T-helper 17 cell (primary cell): ENCODE measurements around the gene GSPT2. TPM values are rescaled to one million over a fixed set of nuclear protein-coding genes. Genes with fewer than 3 reads are reported as not detected.
"Not testable (repeated sequence)": the region's sequence is repeated elsewhere in the genome, so short reads cannot be mapped to it uniquely, and the experiment has no call there.

Experiments used
- ATAC-seq: fragments of 150-1000 bp; cut with Tn5 transposase; 2 replicates; pipeline ENCODE4 v1.10.0; 2021; ENCODE audit warnings: mild to moderate bottlenecking, moderate library complexity
- DNase-seq, 3 donors: peaks; one replicate each; pipeline versions ENCODE4 v3.0.0 to v3.0.0-alpha.2; 2020 to 2021
- H3K9me3 ChIP-seq: one replicate; pipeline ENCODE4 v1.7.0; 2013; ENCODE audit warnings: low read length, mild to moderate bottlenecking; ENCODE audit not compliant: control insufficient read depth, poor library complexity, severe bottlenecking
- H3K27ac Mint-ChIP-seq: one replicate; pipeline ENCODE4 v1.8.0; 2022; ENCODE audit warnings: mild to moderate bottlenecking, moderate library complexity, mixed read lengths
- H3K27me3 Mint-ChIP-seq: one replicate; pipeline ENCODE4 v1.8.0; 2022; ENCODE audit warnings: mixed read lengths
- H3K36me3 Mint-ChIP-seq: one replicate; pipeline ENCODE4 v1.8.0; 2022; ENCODE audit warnings: low read depth, mixed read lengths
- H3K4me1 Mint-ChIP-seq: one replicate; pipeline ENCODE4 v1.8.0; 2022; ENCODE audit warnings: mild to moderate bottlenecking, mixed read lengths
- H3K4me3 Mint-ChIP-seq: one replicate; pipeline ENCODE4 v1.8.0; 2022; ENCODE audit warnings: mild to moderate bottlenecking, moderate library complexity, mixed read lengths
- total RNA-seq, 4 donors: library from RNA in 2 of 4; stranded (reverse) in 2 of 4; gene quantifications; one replicate each; pipeline ENCODE4 v1.2.3 and lab custom pipeline; 2022 to 2026

GSPT2 gene
- 1 to 10 TPM; 3.7 to 5.4 TPM for total RNA-seq
- 6.3 to 15.2 reads per million in 2 donors for total RNA-seq (lab: John Stamatoyannopoulos, UW)

DNA sequence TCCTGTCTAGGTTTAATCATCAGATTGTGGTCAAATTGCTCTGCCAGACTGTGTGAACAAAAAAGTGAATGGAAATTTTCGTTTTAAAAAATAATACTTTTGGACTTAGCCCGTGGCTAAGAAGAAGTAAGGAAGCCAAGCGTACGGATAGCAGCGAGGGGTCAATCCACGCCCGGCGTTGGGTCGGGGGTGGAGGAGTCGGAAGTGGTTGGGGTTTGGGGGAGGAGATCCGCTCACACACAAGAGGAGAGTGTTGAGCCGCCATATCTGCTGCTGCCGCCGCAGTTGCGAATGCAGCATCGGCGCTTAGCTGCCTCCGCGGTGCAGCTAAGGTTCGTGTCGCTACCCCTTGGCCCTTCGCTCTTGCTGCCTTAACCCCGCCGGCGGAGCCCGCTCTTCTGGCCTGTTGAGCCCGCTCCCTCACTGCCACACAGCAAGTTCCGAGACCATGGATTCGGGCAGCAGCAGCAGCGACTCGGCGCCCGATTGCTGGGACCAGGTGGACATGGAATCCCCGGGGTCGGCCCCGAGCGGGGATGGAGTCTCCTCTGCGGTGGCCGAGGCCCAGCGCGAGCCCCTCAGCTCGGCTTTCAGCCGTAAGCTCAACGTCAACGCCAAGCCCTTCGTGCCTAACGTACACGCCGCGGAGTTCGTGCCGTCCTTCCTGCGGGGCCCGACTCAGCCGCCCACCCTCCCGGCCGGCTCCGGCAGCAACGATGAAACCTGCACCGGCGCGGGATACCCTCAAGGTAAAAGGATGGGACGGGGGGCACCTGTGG lies at the start of gene GSPT2:
Gene GSPT2, plus strand, starts transcription at position 264 of the 779 bp plus-strand sequence. Its CDS starts 185 bp downstream, at position 449.
- Mint-ChIP-seq H3K4me3 (peak within 1 kb of the TSS; percentile 82), H3K4me1 (peaks cover 5% of the 10 kb centered on the region), H3K27me3 (no peaks in the 10 kb centered on the region), H3K27ac (peak within 1 kb of the TSS; percentile 77), H3K36me3 (no peaks in the 10 kb centered on the region)
- H3K9me3 ChIP-seq = peaks cover 3% of the 10 kb centered on the region
- ATAC-seq (peak; percentile 92), DNase-seq (peak in 2 of 3 donors; percentile 6 to 7)

DNA sequence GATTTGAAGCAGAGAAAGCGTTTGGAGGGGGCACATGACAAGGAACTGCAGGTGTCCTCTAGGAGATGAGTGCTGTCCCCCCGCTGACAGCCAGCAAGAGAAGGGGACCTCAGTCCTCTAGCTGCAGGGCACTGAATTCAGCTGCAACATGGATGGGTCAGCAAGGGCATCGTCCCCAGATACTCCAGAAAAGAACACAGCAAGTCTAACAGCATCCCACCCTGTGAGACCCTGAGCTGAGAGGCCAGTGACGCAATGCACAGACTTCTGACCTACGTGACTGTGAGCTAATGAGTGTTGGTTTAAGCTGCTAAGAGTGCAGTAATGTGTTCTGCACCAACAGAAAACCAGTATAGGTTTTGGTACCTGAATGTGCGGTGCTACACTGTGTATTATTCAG lies 49.0 kb upstream of the GSPT2 start:
- H3K9me3 ChIP-seq = no peaks in the 10 kb centered on the region
- ATAC-seq = no peak
- Mint-ChIP-seq H3K27ac (no peak overlapping the region), H3K36me3 (no peaks in the 10 kb centered on the region), H3K4me3 (no peak overlapping the region), H3K4me1 (no peaks in the 10 kb centered on the region), H3K27me3 (peaks cover 39% of the 10 kb centered on the region)
- no peak for DNase-seq

DNA sequence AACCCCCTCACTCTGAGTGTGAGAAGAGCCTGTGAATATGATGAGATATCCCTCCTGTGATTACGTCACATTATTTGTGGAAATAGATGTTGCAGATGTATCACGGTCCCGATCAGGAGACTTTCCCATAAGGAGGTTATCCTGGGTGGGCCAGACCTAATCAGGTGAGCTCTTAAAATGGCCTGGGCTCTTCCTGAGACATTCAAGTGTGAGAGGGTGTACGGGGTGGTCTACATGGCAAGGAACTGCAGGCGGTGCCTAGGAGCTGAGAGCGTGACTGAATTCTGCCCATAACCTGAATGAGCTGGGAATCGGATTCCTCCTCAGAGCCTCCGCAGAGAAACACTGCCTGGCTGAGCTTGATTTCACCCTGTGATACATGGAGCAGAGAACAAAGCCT lies 45.8 kb upstream of the GSPT2 start:
- no peak for DNase-seq
- H3K9me3 ChIP-seq = no peaks in the 10 kb centered on the region
- no peaks in the 10 kb centered on the region for H3K4me1 Mint-ChIP-seq
- H3K4me3 Mint-ChIP-seq = no peak overlapping the region
- no peak for ATAC-seq
- H3K27ac Mint-ChIP-seq = no peak overlapping the region
- H3K27me3 Mint-ChIP-seq = peaks cover 43% of the 10 kb centered on the region
- no peaks in the 10 kb centered on the region for H3K36me3 Mint-ChIP-seq

DNA sequence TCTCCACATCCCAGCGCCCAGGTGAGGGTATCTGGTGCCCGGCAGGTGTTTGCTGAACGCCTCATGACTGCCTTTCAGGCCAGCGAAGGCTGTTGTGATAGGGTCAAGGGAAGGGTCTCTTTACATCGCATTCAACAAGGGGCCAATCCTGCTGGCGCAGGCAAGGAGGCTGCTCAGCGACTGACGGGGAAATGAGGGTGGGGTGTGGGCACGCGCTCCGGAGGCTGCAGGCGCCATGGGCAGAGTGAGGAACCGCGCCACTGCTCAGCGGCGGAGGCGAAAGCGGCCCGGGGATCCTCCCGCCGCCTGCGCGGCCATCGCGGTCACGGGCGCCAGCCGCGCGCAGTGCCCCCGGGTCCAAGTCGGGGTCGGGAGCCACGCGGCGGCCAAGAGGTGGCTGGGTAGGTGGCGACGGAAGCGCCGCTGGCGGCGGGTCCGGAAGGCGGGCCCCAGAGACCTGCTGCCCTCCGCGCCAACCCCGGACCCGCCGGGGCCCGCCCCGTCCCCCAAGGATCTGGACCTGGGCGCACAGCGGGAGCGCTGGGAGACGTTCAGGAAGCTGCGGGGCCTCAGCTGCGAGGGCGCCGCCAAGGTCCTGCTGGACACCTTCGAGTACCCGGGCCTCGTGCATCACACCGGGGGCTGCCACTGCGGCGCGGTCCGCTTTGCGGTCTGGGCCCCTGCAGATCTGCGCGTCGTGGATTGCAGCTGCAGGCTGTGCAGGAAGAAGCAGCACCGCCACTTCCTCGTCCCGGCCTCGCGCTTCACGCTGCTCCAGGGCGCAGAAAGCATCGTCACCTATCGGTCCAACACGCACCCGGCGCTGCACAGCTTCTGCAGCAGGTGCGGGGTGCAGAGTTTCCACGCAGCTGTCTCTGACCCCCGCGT lies 32.7 kb upstream of the GSPT2 start, which contains the start of gene CENPVL1:
Gene CENPVL1, plus strand, starts transcription at position 236 of the 888 bp plus-strand sequence. Its CDS starts 0 bp downstream, at position 236.
- H3K36me3 Mint-ChIP-seq, DNase-seq, H3K27me3 Mint-ChIP-seq, H3K9me3 ChIP-seq, H3K4me3 Mint-ChIP-seq, H3K27ac Mint-ChIP-seq, H3K4me1 Mint-ChIP-seq, ATAC-seq: not testable (repeated sequence)

DNA sequence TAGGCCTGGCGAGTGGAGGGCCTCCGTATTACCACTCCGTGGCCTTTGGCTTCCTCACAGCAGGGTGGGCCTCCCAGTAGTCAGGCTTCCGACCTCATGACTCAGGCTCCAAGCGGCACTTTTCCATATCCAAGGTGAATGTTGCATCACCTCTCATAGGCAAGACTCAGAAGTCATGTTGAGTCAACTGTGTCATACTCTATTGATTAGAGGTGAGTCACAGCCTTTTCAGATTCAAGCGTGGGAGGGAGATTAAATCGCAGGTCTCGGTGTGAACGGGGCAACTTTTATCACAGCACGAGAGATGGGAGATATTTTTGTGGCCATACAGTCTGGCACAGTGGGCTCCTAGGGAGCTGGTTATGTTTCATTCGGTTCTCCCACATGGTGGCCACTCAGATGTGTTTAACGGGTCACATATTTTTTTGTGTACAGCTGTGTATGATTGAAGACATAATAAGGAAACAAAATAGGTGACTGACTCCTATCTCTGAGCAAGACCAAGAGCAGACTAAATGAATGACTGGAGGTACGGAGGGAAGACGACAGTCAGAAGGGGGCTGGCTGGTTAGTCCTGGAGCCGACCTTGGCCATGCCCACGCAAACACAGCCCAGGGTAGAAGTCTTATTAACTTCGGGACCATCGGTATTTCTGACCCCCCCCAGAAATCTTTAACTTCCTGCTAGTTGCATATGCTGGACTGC lies 30.1 kb upstream of the GSPT2 start:
- not testable (repeated sequence) for DNase-seq, H3K27me3 Mint-ChIP-seq, H3K4me3 Mint-ChIP-seq, H3K9me3 ChIP-seq, H3K4me1 Mint-ChIP-seq, H3K27ac Mint-ChIP-seq, ATAC-seq, H3K36me3 Mint-ChIP-seq

DNA sequence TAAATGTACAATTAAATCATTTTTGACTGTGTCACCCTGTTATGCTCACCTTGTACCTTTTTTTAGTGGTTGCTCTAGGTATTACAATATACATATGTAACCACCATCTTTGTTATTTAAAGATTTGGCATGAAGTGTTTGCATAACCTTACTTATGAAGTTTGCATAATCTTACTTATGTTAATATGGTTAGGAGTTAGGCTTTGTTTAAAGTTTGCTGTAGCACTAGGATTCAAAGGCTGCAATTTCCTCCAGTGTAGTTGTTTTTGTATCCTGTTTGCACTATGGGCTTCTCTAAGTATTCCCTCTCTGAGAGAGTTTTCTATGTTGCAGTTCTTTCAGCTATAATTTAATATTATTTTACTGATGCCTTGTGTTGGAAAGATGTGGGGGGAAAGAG lies 15.0 kb upstream of the GSPT2 start:
- Mint-ChIP-seq H3K27me3 (peaks cover 11% of the 10 kb centered on the region), H3K4me1 (no peaks in the 10 kb centered on the region), H3K27ac (no peak overlapping the region), H3K4me3 (no peak overlapping the region), H3K36me3 (no peaks in the 10 kb centered on the region)
- no peaks in the 10 kb centered on the region for H3K9me3 ChIP-seq
- ATAC-seq (no peak), DNase-seq (no peak)

DNA sequence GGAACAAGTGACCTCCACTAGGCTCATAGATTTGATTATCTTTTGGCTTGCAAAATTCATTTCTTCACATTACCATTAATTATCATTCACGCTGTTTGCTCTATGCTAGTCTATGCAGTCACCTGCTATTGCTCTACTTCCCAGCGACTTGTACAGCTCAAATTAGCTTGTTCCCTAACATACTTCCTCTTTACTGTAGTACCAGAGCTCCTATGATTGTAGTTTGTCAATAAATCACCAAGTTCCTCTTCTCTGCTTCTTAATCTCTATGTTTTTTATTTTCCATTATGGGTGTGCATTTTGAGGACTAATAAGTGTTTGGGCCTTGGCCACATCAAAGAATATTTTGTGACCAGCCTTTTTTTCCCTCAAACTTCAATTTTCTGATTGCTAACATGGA lies 6.2 kb upstream of the GSPT2 start:
- no peak overlapping the region for H3K27ac Mint-ChIP-seq
- no peaks in the 10 kb centered on the region for H3K9me3 ChIP-seq
- peaks cover 18% of the 10 kb centered on the region for H3K27me3 Mint-ChIP-seq
- H3K36me3 Mint-ChIP-seq = no peaks in the 10 kb centered on the region
- no peaks in the 10 kb centered on the region for H3K4me1 Mint-ChIP-seq
- H3K4me3 Mint-ChIP-seq = no peak overlapping the region
- DNase-seq (no peak), ATAC-seq (no peak)

DNA sequence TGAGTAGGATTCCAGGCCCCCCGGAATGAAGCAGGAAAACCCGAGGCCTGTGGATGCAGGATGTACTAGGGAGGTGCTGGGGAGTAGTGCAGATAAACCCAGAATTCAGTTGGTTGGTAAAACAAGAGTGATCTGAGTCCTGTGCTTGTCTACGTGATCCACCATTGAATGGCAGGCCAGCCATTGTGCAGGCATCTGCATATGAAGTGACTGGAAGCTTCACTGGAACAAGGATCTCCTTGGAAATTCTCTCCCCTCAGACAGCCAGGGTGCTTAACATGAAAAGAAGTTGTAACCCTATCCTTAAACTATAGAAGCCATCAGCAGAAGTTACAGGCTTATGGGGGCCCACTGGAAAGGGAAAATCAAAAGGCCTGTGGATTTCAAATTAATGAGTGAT lies 656 bp upstream of the GSPT2 start:
- DNase-seq (no peak), ATAC-seq (no peak)
- peaks cover 5% of the 10 kb centered on the region for H3K4me1 Mint-ChIP-seq
- H3K9me3 ChIP-seq = peaks cover 3% of the 10 kb centered on the region
- H3K27ac Mint-ChIP-seq = peak overlapping the region; percentile 77
- no peak overlapping the region for H3K4me3 Mint-ChIP-seq
- no peaks in the 10 kb centered on the region for H3K36me3 Mint-ChIP-seq
- H3K27me3 Mint-ChIP-seq = peaks cover under 1% of the 10 kb centered on the region

DNA sequence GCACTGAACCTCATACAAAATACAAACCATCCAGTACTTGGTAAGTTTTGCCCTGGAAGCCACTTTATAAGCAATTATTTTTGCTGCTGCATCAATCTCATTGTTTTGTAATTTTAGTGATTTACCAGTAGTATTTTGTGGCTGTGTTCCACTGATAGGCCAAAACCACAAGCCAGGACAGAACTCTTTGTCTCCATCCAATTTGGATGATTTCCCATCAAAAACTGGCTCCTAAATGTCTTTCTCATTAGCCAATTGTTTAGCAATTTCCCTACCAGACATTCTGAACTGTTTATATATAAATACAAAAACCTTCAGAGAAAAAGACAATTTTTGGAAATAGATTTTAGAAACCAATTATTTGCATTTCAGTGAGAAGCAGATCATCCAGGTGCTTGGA lies 4.4 kb downstream of the GSPT2 start:
- no peak overlapping the region for H3K27ac Mint-ChIP-seq
- H3K36me3 Mint-ChIP-seq = no peaks in the 10 kb centered on the region
- H3K9me3 ChIP-seq = peaks cover 3% of the 10 kb centered on the region
- H3K27me3 Mint-ChIP-seq = no peaks in the 10 kb centered on the region
- ATAC-seq (no peak), DNase-seq (no peak)
- no peak overlapping the region for H3K4me3 Mint-ChIP-seq
- H3K4me1 Mint-ChIP-seq = peaks cover 5% of the 10 kb centered on the region

DNA sequence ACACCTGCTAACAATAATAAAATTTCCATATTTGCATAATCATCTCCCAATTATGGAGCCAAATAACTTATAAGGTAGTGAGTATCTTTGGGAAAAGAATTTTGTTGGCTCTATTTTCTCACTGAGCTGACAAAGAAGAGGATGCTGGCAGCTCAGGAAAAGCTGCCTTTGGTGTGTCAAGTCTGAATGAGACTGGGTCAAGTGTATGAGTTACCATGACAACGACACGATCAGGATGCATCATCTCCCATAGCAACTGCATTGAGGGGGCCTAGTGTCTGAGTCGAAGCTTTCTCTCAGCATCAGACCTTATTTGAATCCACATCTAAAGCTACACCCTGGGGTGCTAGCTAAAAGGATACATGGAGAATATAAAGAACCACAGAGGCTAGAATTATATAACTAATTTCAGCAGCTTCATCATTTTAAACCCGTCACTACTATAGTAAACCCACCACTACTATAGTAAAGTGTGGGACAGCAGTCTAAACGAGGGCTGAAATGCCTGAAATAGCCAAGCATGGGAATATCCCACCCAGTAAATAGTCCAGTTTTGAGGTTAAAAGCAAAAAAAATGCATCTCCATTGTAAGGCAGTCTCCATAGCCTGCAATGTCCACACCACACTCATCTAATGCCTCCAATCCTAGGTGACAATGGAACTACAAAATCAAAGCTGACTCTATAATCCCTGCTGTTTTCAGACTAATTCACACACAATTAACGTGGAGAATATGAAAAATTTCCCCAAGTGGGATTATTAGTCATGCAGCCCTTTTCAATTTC lies 16.0 kb downstream of the GSPT2 start:
- DNase-seq (no peak), ATAC-seq (no peak)
- no peak overlapping the region for H3K4me3 Mint-ChIP-seq
- H3K4me1 Mint-ChIP-seq = no peaks in the 10 kb centered on the region
- peaks cover 8% of the 10 kb centered on the region for H3K27me3 Mint-ChIP-seq
- no peaks in the 10 kb centered on the region for H3K9me3 ChIP-seq
- H3K27ac Mint-ChIP-seq = no peak overlapping the region
- no peaks in the 10 kb centered on the region for H3K36me3 Mint-ChIP-seq

DNA sequence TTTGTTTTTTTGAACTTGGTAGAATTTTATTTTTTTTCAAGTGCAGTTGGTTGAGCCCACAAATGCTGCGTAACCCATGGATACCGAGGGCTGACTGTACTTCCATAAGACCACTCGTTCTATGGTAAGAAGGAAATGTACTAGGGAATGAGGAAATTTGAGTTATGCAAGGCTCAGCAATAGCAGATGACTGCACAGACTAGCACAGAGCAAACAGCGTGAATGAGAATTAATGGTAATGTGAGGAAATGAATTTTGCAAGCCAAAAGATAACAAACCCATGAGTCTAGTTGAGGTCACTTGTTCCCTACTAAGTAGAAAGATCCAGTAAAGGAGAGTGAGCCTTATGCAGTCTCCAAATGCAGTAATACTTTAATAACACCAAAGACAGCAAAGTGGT lies 17.4 kb downstream of the GSPT2 start:
- Mint-ChIP-seq H3K4me1 (no peaks in the 10 kb centered on the region), H3K27ac (no peak overlapping the region), H3K27me3 (peaks cover 5% of the 10 kb centered on the region), H3K36me3 (no peaks in the 10 kb centered on the region), H3K4me3 (no peak overlapping the region)
- ATAC-seq (no peak), DNase-seq (no peak)
- no peaks in the 10 kb centered on the region for H3K9me3 ChIP-seq

DNA sequence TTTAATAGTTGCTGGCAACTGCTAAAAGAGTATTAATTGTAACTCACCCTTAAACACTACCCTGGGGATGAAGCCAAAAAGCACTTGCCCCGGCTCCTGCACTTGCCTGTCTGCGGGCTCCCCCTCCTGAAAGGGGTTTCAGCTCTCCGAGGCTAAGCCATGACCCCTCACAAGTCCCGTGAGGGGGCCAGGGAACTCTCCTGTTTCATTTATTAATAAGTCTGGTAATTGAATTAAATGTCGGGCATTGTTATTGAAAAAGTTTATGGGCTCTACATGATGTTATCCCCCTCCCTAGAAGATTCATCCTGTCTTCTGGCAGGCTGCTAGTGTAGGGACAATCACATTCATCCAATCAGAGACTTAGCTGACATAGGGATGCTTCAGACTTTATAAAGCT lies 23.3 kb downstream of the GSPT2 start:
- Mint-ChIP-seq H3K27ac (no peak overlapping the region), H3K4me1 (no peaks in the 10 kb centered on the region), H3K36me3 (no peaks in the 10 kb centered on the region), H3K4me3 (no peak overlapping the region), H3K27me3 (no peaks in the 10 kb centered on the region)
- ATAC-seq (no peak), DNase-seq (no peak)
- no peaks in the 10 kb centered on the region for H3K9me3 ChIP-seq
